B cell (primary cell): Measurements from ENCODE around the gene ZNF469.

Experiments
- EZH2 ChIP-seq: IDR thresholded peaks from 2 replicates; pipeline ENCODE4 v1.6.1; 2012; ENCODE audit warnings: borderline replicate concordance, low read depth, mild to moderate bottlenecking, moderate library complexity, low read length; ENCODE audit not compliant: insufficient read depth, poor library complexity, severe bottlenecking
- TF ChIP-seq, protein P1 (sequence below): fragments of 200-600 bp; IDR thresholded peaks from one replicate; pipeline ENCODE4 v1.8.0; 2022; ENCODE audit warnings: antibody characterized with exemption, mild to moderate bottlenecking

DNA sequence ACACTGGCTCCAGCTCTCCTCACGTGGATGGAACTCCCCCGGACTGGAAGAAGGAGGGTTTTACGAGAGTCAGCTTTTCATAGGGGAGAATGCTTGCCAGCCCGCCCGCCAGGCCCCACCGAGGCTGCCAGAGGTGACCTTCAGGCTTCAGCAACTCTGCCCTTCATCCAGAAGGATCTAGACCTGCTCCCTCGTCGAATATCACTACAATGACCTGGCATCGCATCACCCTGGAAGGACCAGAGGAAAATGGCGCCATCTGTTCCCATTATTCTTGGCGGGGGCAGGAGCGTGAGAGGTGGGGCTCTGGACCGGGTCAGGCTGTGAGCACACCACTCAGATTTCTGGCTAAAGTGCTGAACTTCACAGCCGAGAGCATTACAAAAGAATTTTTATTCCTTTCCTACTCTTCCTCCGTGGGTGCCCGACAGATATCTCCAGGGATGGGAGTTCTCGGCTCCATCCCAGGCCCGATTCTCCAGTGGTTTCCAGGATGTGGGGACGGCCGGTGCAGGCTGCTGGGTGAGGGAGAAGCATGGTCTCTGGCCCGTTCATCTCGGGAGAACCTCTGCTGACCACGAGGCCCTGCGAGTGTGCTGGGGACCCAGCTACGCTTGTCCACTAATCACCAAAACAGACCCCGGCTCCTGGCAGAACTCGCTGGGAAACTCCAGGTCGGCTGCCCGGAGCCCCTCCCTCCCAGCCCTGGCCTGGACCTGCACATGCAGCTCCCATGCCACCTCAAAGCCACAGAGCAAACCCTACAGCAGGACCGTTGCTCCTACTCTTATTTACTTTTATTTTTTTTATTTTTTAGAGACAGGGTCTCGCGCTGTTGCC is 36.8 kb upstream of the ZNF469 start:
- TF ChIP-seq, protein P1, sequence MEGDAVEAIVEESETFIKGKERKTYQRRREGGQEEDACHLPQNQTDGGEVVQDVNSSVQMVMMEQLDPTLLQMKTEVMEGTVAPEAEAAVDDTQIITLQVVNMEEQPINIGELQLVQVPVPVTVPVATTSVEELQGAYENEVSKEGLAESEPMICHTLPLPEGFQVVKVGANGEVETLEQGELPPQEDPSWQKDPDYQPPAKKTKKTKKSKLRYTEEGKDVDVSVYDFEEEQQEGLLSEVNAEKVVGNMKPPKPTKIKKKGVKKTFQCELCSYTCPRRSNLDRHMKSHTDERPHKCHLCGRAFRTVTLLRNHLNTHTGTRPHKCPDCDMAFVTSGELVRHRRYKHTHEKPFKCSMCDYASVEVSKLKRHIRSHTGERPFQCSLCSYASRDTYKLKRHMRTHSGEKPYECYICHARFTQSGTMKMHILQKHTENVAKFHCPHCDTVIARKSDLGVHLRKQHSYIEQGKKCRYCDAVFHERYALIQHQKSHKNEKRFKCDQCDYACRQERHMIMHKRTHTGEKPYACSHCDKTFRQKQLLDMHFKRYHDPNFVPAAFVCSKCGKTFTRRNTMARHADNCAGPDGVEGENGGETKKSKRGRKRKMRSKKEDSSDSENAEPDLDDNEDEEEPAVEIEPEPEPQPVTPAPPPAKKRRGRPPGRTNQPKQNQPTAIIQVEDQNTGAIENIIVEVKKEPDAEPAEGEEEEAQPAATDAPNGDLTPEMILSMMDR, result no peak
- TF ChIP-seq EZH2, result no peak
